HepG2 (cell line): ENCODE data around the gene ATP4A. TPM values are rescaled to one million over a fixed set of nuclear protein-coding genes. Genes with fewer than 3 reads are reported as not detected.

Source experiments
- ATAC-seq: fragments of 200-7000 bp; cut with Tn5 transposase; 3 replicates; pipeline ENCODE4 v1.9.1; 2020; ENCODE audit warnings: mild to moderate bottlenecking, moderate library complexity
- BruUV-seq: library from RNA; stranded (reverse); fragments of 400-500 nt; replicated peaks from 2 replicates; lab custom pipeline; 2021; lab: Mats Ljungman, UMichigan
- CTCF ChIA-PET: fragments of 300-600 bp; formaldehyde crosslinking; extraction: SDS; loops from one replicate; lab custom pipeline; 2021; ENCODE audit warnings: low total read pairs, inconsistent platforms, low intra/inter-chr PET ratio; lab: Yijun Ruan, JAX
- POLR2A ChIA-PET: fragments of 350-600 bp; sonication (Branson Sonifier 250); formaldehyde crosslinking; loops from one replicate; lab custom pipeline; 2020; ENCODE audit warnings: antibody characterized with exemption, inconsistent platforms; lab: Yijun Ruan, JAX
- DNase-seq: peaks from one replicate; pipeline ENCODE4 v3.0.0-alpha.2; 2015; ENCODE audit warnings: low spot score
- FAIRE-seq: peaks from 3 replicates; lab custom pipeline; 2011; peaks lifted over from hg19 to GRCh38; lab: Jason Lieb, UNC
- H2AFZ ChIP-seq: one replicate; pipeline ENCODE4 v1.6.1; 2011; ENCODE audit warnings: low read length, inconsistent platforms
- H3K27ac ChIP-seq: fragments of 300-600 bp; 3 replicates; pipeline ENCODE4 v1.8.0; 2011; ENCODE audit warnings: mixed run types, mild to moderate bottlenecking, mixed read lengths, low read length, inconsistent platforms; ENCODE audit not compliant: insufficient read depth; ENCODE audit errors: extremely low read length
- H3K27me3 ChIP-seq, 2 experiments: fragments of 200-600 bp in 1 of 2; 2 replicates in 1 of 2; 3 replicates in 1 of 2; pipeline versions ENCODE4 v1.6.0 to v1.8.0; 2011; ENCODE audit warnings: low read length in 2 of 2, mild to moderate bottlenecking in 2 of 2, moderate library complexity in 2 of 2, inconsistent platforms in 1 of 2; ENCODE audit not compliant: insufficient read depth in 2 of 2, control insufficient read depth in 1 of 2
- H3K36me3 ChIP-seq, 2 experiments: fragments of 200-600 bp in 1 of 2; replicated peaks in 1 of 2; 2 replicates in 1 of 2; 3 replicates in 1 of 2; pipeline versions ENCODE4 v1.5.1 to v1.8.0; 2011; ENCODE audit warnings: low read length in 2 of 2, inconsistent platforms in 1 of 2; ENCODE audit not compliant: insufficient read depth in 2 of 2, control insufficient read depth in 1 of 2
- H3K4me1 ChIP-seq: 2 replicates; pipeline ENCODE4 v1.5.1; 2012; ENCODE audit warnings: low read length, inconsistent platforms; ENCODE audit not compliant: insufficient read depth
- H3K4me2 ChIP-seq: 2 replicates; pipeline ENCODE4 v1.6.0; 2011; ENCODE audit warnings: low read depth, low read length, inconsistent platforms
- H3K4me3 ChIP-seq, 3 experiments: fragments of 200-600 bp in 1 of 3; sonication (generic), shearing (Covaris generic) in 1 of 3; replicated peaks in 1 of 3; 2 replicates each; pipeline ENCODE4 v1.5.1; 2011 to 2016; ENCODE audit warnings: low read length in 3 of 3, inconsistent platforms in 2 of 3, low read depth in 2 of 3, mild to moderate bottlenecking in 2 of 3, control low read depth in 1 of 3, mixed read lengths in 1 of 3; ENCODE audit not compliant: insufficient read depth in 1 of 3
- H3K79me2 ChIP-seq: one replicate; pipeline ENCODE4 v1.6.1; 2011; ENCODE audit warnings: low read length, inconsistent platforms; ENCODE audit not compliant: insufficient read depth
- H3K9ac ChIP-seq: 2 replicates; pipeline ENCODE4 v1.6.0; 2011; ENCODE audit warnings: mild to moderate bottlenecking, low read depth, low read length, inconsistent platforms; ENCODE audit not compliant: insufficient read depth
- H3K9me3 ChIP-seq: 2 replicates; pipeline ENCODE4 v1.5.1; 2012; ENCODE audit warnings: mild to moderate bottlenecking, low read length
- H4K20me1 ChIP-seq: 2 replicates; pipeline ENCODE4 v1.6.0; 2011; ENCODE audit warnings: inconsistent platforms, mild to moderate bottlenecking, low read length, moderate library complexity; ENCODE audit not compliant: insufficient read depth
- ATF4 ChIP-seq, 2 experiments: fragments of 450-650 bp in 1 of 2; sonication (generic) in 1 of 2; formaldehyde crosslinking; IDR thresholded peaks; 2 replicates each; pipeline versions ENCODE4 v1.5.0 to v1.8.0; 2020 to 2022; ENCODE audit warnings: mild to moderate bottlenecking in 1 of 2, missing genetic modification reagents in 1 of 2
- JUNB ChIP-seq: sonication (generic); formaldehyde crosslinking; IDR thresholded peaks from 2 replicates; pipeline ENCODE4 v1.8.0; 2022; ENCODE audit warnings: missing genetic modification reagents, mild to moderate bottlenecking, borderline replicate concordance
- NFKBIZ ChIP-seq: IDR thresholded peaks from 2 replicates; pipeline ENCODE4 v1.6.1; 2018; ENCODE audit warnings: missing genetic modification reagents, missing compliant biosample characterization
- NFYB ChIP-seq: sonication (generic); formaldehyde crosslinking; IDR thresholded peaks from 2 replicates; pipeline ENCODE4 v1.4.0; 2020; ENCODE audit warnings: missing genetic modification reagents
- SIN3B ChIP-seq: fragments of 150-350 bp; IDR thresholded peaks from 2 replicates; pipeline ENCODE4 v1.6.1; 2014; ENCODE audit warnings: low read length
- ZBTB3 ChIP-seq: sonication (generic); formaldehyde crosslinking; IDR thresholded peaks from 2 replicates; pipeline ENCODE4 v1.4.0; 2020; ENCODE audit warnings: low read depth, mild to moderate bottlenecking, moderate library complexity, missing genetic modification reagents, borderline replicate concordance
- ZFP91 ChIP-seq: sonication (generic); formaldehyde crosslinking; IDR thresholded peaks from 2 replicates; pipeline ENCODE4 v1.9.0; 2022; ENCODE audit warnings: missing genetic modification reagents, mild to moderate bottlenecking, borderline replicate concordance
- ZIK1 ChIP-seq: sonication (generic); formaldehyde crosslinking; IDR thresholded peaks from 2 replicates; pipeline ENCODE4 v1.5.0; 2020; ENCODE audit warnings: mild to moderate bottlenecking, low read depth, missing genetic modification reagents, borderline replicate concordance
- ZNF768 ChIP-seq: sonication (generic); formaldehyde crosslinking; IDR thresholded peaks from 2 replicates; pipeline ENCODE4 v1.4.0; 2020; ENCODE audit warnings: missing genetic modification reagents
- ZNF883 ChIP-seq: sonication (generic); formaldehyde crosslinking; IDR thresholded peaks from 2 replicates; pipeline ENCODE4 v1.5.1; 2020; ENCODE audit warnings: mild to moderate bottlenecking, missing genetic modification reagents; ENCODE audit errors: not compliant biosample characterization
- WGBS: methylation state at CpG from one replicate; pipeline ENCODE4 v1.1.6; 2017; ENCODE audit warnings: low lambda C conversion rate; 5-methylcytosine and 5-hydroxymethylcytosine counted together
- in situ Hi-C: cut with HindIII; loops from 2 replicates; pipeline ENCODE4 v1.10.0; 2017; ENCODE audit warnings: low pct_unique_long_range_greater_than_20kb; ENCODE audit not compliant: extremely low pct_ligation_motif_present
- intact Hi-C: fragments of 100-400 bp; cut with micrococcal nuclease; formaldehyde crosslinking; loops from one replicate; pipeline ENCODE4 v1.10.0; 2022; ENCODE audit not compliant: unreplicated experiment
- polyA plus RNA-seq, 8 experiments: library from polyadenylated mRNA; depleted of rRNA in 3 of 8; stranded (reverse) in 7 of 8; unstranded in 1 of 8; fragments of >200 nt; fragmentation: Illumina TruSeq in 4 of 8; extraction: Trizol in 4 of 8; gene quantifications; 2 replicates each; pipeline versions ENCODE4 v1.2.1 to v1.2.3, GENCODE V29; 2011 to 2016; ENCODE audit warnings: low read depth in 4 of 8, missing spikeins in 1 of 8, mixed read lengths in 1 of 8; ENCODE audit not compliant: insufficient read depth in 1 of 8
- total RNA-seq, 5 experiments: library from RNA; depleted of rRNA; stranded (reverse); fragments of >200 nt; fragmentation: Illumina TruSeq; extraction: Trizol; gene quantifications; 2 replicates each; pipeline ENCODE4 v1.2.3, GENCODE V29; 2016; ENCODE audit warnings: low read depth in 1 of 5
- TF ChIP-seq, protein P1 (sequence below): sonication (generic); formaldehyde crosslinking; IDR thresholded peaks from 2 replicates; pipeline ENCODE4 v1.5.1; 2020; ENCODE audit warnings: missing genetic modification reagents, mild to moderate bottlenecking, borderline replicate concordance
- TF ChIP-seq, protein P2 (sequence below): sonication (generic); formaldehyde crosslinking; IDR thresholded peaks from 2 replicates; pipeline ENCODE4 v1.9.0; 2022; ENCODE audit warnings: low read depth, missing genetic modification reagents
- TF ChIP-seq, protein P3 (sequence below): sonication (generic); formaldehyde crosslinking; IDR thresholded peaks from 2 replicates; pipeline ENCODE4 v1.5.1; 2020; ENCODE audit warnings: mild to moderate bottlenecking, missing genetic modification reagents, moderate library complexity
- TF ChIP-seq, protein P4 (sequence below): IDR thresholded peaks from 2 replicates; pipeline ENCODE4 v1.6.1; 2016

The ATP4A gene
- total and polyA plus RNA-seq, 2 of the 13 experiments (the other 11 are each of a cell fraction or from before 2014, with no cell fraction given): 0.08 to 0.11 TPM

GRCh38 chr19:35556846-35557538 lies 6.5 kb downstream of the ATP4A start:
- Histone ChIP-seq H3K4me1 (peaks cover 37% of the 10 kb centered on the region), H3K36me3 (no peaks in the 10 kb centered on the region), H3K4me2 (peak overlapping the region; percentile 56), H3K4me3 (peak overlapping the region in 2 of 3 experiments; percentile 36 to 56; a peak in 2 of 6 replicates), H3K9ac (no peak overlapping the region), H3K9me3 (no peaks in the 10 kb centered on the region), H4K20me1 (no peaks in the 10 kb centered on the region), H3K79me2 (no peaks in the 10 kb centered on the region), H2AFZ (no peak overlapping the region), H3K27me3 (peaks cover 1 to 48% of the 10 kb centered on the region in 2 experiments; a peak in 3 of 5 replicates), H3K27ac (no peak overlapping the region)
- intact Hi-C loops (loop anchor here (5.0 to 10.0 kb wide), 3 partner anchors 35 to 88 kb away; partner anchors contain the start of genes COX6B1, ETV2 and HAUS5), in situ Hi-C loops (loop anchor here (5.0 kb wide), 1 partner anchor 35 kb away; no protein-coding TSS in a partner anchor)
- 73% methylated on average over 16 of the region's 16 CpGs for WGBS
- no TSS peak for BruUV-seq
- CTCF ChIA-PET: interaction anchor here (1.8 to 2.0 kb wide), 2 partner anchors 137 to 160 kb away, joined by 4 to 9 read pairs; partner anchors contain the start of gene KMT2B
- no peak for DNase-seq
- no peak for FAIRE-seq
- POLR2A ChIA-PET: interaction anchor here (0.8 to 1.4 kb wide), 9 partner anchors 9 to 145 kb away, joined by 3 to 6 read pairs (median 4); partner anchors contain the start of gene COX6B1
- no peak for ATAC-seq
- TF ChIP-seq, protein P1, sequence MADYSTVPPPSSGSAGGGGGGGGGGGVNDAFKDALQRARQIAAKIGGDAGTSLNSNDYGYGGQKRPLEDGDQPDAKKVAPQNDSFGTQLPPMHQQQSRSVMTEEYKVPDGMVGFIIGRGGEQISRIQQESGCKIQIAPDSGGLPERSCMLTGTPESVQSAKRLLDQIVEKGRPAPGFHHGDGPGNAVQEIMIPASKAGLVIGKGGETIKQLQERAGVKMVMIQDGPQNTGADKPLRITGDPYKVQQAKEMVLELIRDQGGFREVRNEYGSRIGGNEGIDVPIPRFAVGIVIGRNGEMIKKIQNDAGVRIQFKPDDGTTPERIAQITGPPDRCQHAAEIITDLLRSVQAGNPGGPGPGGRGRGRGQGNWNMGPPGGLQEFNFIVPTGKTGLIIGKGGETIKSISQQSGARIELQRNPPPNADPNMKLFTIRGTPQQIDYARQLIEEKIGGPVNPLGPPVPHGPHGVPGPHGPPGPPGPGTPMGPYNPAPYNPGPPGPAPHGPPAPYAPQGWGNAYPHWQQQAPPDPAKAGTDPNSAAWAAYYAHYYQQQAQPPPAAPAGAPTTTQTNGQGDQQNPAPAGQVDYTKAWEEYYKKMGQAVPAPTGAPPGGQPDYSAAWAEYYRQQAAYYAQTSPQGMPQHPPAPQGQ (CRISPR knock-in tag): no peak
- TF ChIP-seq, protein P2, sequence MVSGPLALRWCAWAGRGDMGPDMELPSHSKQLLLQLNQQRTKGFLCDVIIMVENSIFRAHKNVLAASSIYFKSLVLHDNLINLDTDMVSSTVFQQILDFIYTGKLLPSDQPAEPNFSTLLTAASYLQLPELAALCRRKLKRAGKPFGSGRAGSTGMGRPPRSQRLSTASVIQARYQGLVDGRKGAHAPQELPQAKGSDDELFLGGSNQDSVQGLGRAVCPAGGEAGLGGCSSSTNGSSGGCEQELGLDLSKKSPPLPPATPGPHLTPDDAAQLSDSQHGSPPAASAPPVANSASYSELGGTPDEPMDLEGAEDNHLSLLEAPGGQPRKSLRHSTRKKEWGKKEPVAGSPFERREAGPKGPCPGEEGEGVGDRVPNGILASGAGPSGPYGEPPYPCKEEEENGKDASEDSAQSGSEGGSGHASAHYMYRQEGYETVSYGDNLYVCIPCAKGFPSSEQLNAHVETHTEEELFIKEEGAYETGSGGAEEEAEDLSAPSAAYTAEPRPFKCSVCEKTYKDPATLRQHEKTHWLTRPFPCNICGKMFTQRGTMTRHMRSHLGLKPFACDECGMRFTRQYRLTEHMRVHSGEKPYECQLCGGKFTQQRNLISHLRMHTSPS (CRISPR knock-in tag): no peak
- TF ChIP-seq NFKBIZ (CRISPR knock-in tag) (no peak), ZNF883 (CRISPR knock-in tag) (peak; percentile 42), ATF4 (CRISPR knock-in tag; IDR thresholded peaks at IDR 0.05) (no peak), ZNF768 (CRISPR knock-in tag) (peak; percentile 56; the same call in 1 of the 2 replicates), ZIK1 (CRISPR knock-in tag) (no peak), SIN3B (no peak), JUNB (CRISPR knock-in tag) (no peak), ZFP91 (CRISPR knock-in tag) (no peak), NFYB (no peak), ZBTB3 (no peak)
- TF ChIP-seq, protein P3, sequence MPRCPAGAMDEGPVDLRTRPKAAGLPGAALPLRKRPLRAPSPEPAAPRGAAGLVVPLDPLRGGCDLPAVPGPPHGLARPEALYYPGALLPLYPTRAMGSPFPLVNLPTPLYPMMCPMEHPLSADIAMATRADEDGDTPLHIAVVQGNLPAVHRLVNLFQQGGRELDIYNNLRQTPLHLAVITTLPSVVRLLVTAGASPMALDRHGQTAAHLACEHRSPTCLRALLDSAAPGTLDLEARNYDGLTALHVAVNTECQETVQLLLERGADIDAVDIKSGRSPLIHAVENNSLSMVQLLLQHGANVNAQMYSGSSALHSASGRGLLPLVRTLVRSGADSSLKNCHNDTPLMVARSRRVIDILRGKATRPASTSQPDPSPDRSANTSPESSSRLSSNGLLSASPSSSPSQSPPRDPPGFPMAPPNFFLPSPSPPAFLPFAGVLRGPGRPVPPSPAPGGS (CRISPR knock-in tag): no peak
- TF ChIP-seq, protein P4, sequence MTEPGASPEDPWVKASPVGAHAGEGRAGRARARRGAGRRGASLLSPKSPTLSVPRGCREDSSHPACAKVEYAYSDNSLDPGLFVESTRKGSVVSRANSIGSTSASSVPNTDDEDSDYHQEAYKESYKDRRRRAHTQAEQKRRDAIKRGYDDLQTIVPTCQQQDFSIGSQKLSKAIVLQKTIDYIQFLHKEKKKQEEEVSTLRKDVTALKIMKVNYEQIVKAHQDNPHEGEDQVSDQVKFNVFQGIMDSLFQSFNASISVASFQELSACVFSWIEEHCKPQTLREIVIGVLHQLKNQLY (CRISPR knock-in tag): no peak
